Measurements from ENCODE around the gene DDN.

DDN gene

GRCh38 chr12:49014547-49014946 is 15.4 kb upstream of the DDN start:
- Histone ChIP-seq H3K27me3 (ENCODE audit: insufficient read depth, low read length) (no peaks in the 10 kb centered on the region), H3K79me2 (ENCODE audit: insufficient read depth, low read length) (no peaks in the 10 kb centered on the region), H3K4me3 (ENCODE audit: low read depth, low read length, poor library complexity, severe bottlenecking) (no peak overlapping the region), H3K4me2 (ENCODE audit: low read length) (no peak overlapping the region), H3K9me2 (ENCODE audit: low read depth, low read length) (no peaks in the 10 kb centered on the region), H3K9ac (ENCODE audit: low read length) (no peak overlapping the region), H3F3A (ENCODE audit: insufficient read depth, low read length) (peaks cover 2% of the 10 kb centered on the region; the same call in 1 of the 2 replicates), H3K27ac (ENCODE audit: low read depth, low read length, poor library complexity, severe bottlenecking) (no peak overlapping the region), H3K9me3 (ENCODE audit: low read length) (no peaks in the 10 kb centered on the region), H3K4me1 (ENCODE audit: insufficient read depth, low read length, severe bottlenecking) (peaks cover 23% of the 10 kb centered on the region), H2AFZ (ENCODE audit: low read length) (no peak overlapping the region), H3K36me3 (ENCODE audit: insufficient read depth, low read length) (peaks cover 31% of the 10 kb centered on the region), H4K20me1 (ENCODE audit: insufficient read depth, low read length) (no peaks in the 10 kb centered on the region)
- TF ChIP-seq EZH2 (IDR thresholded peaks at IDR 0.05; ENCODE audit: borderline replicate concordance, low read length) = no peak
- no peak for TF ChIP-seq CTCF (IDR thresholded peaks at IDR 0.05; ENCODE audit: low read length)

- Histone ChIP-seq H3K27me3 (ENCODE audit: insufficient read depth, low read length) (no peaks in the 10 kb centered on the region), H3K9ac (ENCODE audit: low read length) (no peak overlapping the region), H3K4me1 (ENCODE audit: insufficient read depth, low read length, severe bottlenecking) (peaks cover 16% of the 10 kb centered on the region), H3K4me2 (ENCODE audit: low read length) (no peak overlapping the region), H3K79me2 (ENCODE audit: insufficient read depth, low read length) (no peaks in the 10 kb centered on the region), H3F3A (ENCODE audit: insufficient read depth, low read length) (no peaks in the 10 kb centered on the region), H4K20me1 (ENCODE audit: insufficient read depth, low read length) (no peaks in the 10 kb centered on the region), H3K9me3 (ENCODE audit: low read length) (no peaks in the 10 kb centered on the region), H3K27ac (ENCODE audit: low read depth, low read length, poor library complexity, severe bottlenecking) (no peak overlapping the region), H3K4me3 (ENCODE audit: low read depth, low read length, poor library complexity, severe bottlenecking) (no peak overlapping the region), H2AFZ (ENCODE audit: low read length) (no peak overlapping the region), H3K9me2 (ENCODE audit: low read depth, low read length) (no peaks in the 10 kb centered on the region), H3K36me3 (ENCODE audit: insufficient read depth, low read length) (peaks cover 40% of the 10 kb centered on the region)
- no peak for TF ChIP-seq EZH2 (IDR thresholded peaks at IDR 0.05; ENCODE audit: borderline replicate concordance, low read length)
- TF ChIP-seq CTCF (IDR thresholded peaks at IDR 0.05; ENCODE audit: low read length) = no peak
Measured at GRCh38 chr12:49013428-49013827, 14.3 kb upstream of the DDN start.

- TF ChIP-seq CTCF (IDR thresholded peaks at IDR 0.05; ENCODE audit: low read length) (no peak), EZH2 (IDR thresholded peaks at IDR 0.05; ENCODE audit: borderline replicate concordance, low read length) (no peak)
- H3K9me3 ChIP-seq (ENCODE audit: low read length) = no peaks in the 10 kb centered on the region
Measured at GRCh38 chr12:49012739-49013138, 13.6 kb upstream of the DDN start.

More at GRCh38 chr12:49012739-49013138, 13.6 kb upstream of the DDN start:
- Histone ChIP-seq H3K4me1 (ENCODE audit: insufficient read depth, low read length, severe bottlenecking) (peaks cover 12% of the 10 kb centered on the region), H2AFZ (ENCODE audit: low read length) (no peak overlapping the region), H3K27me3 (ENCODE audit: insufficient read depth, low read length) (no peaks in the 10 kb centered on the region), H3K9ac (ENCODE audit: low read length) (no peak overlapping the region), H3K4me3 (ENCODE audit: low read depth, low read length, poor library complexity, severe bottlenecking) (no peak overlapping the region), H3K4me2 (ENCODE audit: low read length) (no peak overlapping the region), H3F3A (ENCODE audit: insufficient read depth, low read length) (no peaks in the 10 kb centered on the region), H4K20me1 (ENCODE audit: insufficient read depth, low read length) (no peaks in the 10 kb centered on the region), H3K36me3 (ENCODE audit: insufficient read depth, low read length) (peaks cover 40% of the 10 kb centered on the region), H3K79me2 (ENCODE audit: insufficient read depth, low read length) (no peaks in the 10 kb centered on the region), H3K27ac (ENCODE audit: low read depth, low read length, poor library complexity, severe bottlenecking) (no peak overlapping the region), H3K9me2 (ENCODE audit: low read depth, low read length) (no peaks in the 10 kb centered on the region)

Data from OCI-LY1 (cell line).